ENCODE data around the gene MTA1.

MTA1 gene

GRCh38 chr14:105446971-105447370 lies 27.3 kb downstream of the MTA1 start:
- DNase-seq, result no peak

GRCh38 chr14:105447651-105448640 lies 28.3 kb downstream of the MTA1 start:
- DNase-seq, result no peak

- peak; percentile 64 for DNase-seq
Observed at GRCh38 chr14:105448706-105449111, 29.1 kb downstream of the MTA1 start.

GRCh38 chr14:105449276-105450122 lies 29.9 kb downstream of the MTA1 start:
- DNase-seq, result no peak

GRCh38 chr14:105450123-105450505 lies 30.5 kb downstream of the MTA1 start:
- no peak for DNase-seq

GRCh38 chr14:105450864-105451720 lies 31.5 kb downstream of the MTA1 start:
- DNase-seq, result no peak

- no peak for DNase-seq
Observed at GRCh38 chr14:105452963-105453362, 33.3 kb downstream of the MTA1 start.

GRCh38 chr14:105453847-105454246 lies 34.2 kb downstream of the MTA1 start:
- no peak for DNase-seq

GRCh38 chr14:105455086-105455640 lies 35.5 kb downstream of the MTA1 start:
- no peak for DNase-seq

GRCh38 chr14:105455766-105456660 lies 36.4 kb downstream of the MTA1 start:
- DNase-seq, result no peak

GRCh38 chr14:105456736-105457617 lies 37.4 kb downstream of the MTA1 start:
- no peak for DNase-seq

GRCh38 chr14:105458010-105458409 lies 38.4 kb downstream of the MTA1 start:
- no peak for DNase-seq

GRCh38 chr14:105458571-105458970 lies 38.9 kb downstream of the MTA1 start:
- DNase-seq, result no peak

- DNase-seq, result no peak
Observed at GRCh38 chr14:105460116-105460515, 40.5 kb downstream of the MTA1 start.

- no peak for DNase-seq
Observed at GRCh38 chr14:105460616-105461015, 41.0 kb downstream of the MTA1 start.

GRCh38 chr14:105461903-105462302 lies 42.3 kb downstream of the MTA1 start:
- no peak for DNase-seq

GRCh38 chr14:105464501-105464900 lies 44.9 kb downstream of the MTA1 start:
- no peak for DNase-seq

- peak; percentile 22 for DNase-seq
Observed at GRCh38 chr14:105465209-105466031, 45.8 kb downstream of the MTA1 start.

- no peak for DNase-seq
Observed at GRCh38 chr14:105466531-105467248, 47.1 kb downstream of the MTA1 start.

All from DMS53 (cell line).